Measurements from ENCODE around the gene SMARCC1. TPM values are rescaled to one million over a fixed set of nuclear protein-coding genes. Genes with fewer than 3 reads are reported as not detected.

The SMARCC1 gene
- total RNA-seq, 2 donors from 2014 or later = 98.0 to 118 TPM

GRCh38 chr3:47664519-47664918, 117.2 kb downstream of the SMARCC1 start:
- Mint-ChIP-seq H3K27ac (no peak overlapping the region), H3K4me1 (ENCODE audit: low read depth) (no peaks in the 10 kb centered on the region), H3K36me3 (ENCODE audit: insufficient read depth in 2 of 2) (peaks cover 3 to 22% of the 10 kb centered on the region in 2 donors), H3K4me3 (no peak overlapping the region), H3K9me3 (no peaks in the 10 kb centered on the region), H3K27me3 (ENCODE audit: low read depth) (no peaks in the 10 kb centered on the region)
- ATAC-seq (replicated peaks in 1 of 2) = no peak
- DNase-seq = no peak

DNA sequence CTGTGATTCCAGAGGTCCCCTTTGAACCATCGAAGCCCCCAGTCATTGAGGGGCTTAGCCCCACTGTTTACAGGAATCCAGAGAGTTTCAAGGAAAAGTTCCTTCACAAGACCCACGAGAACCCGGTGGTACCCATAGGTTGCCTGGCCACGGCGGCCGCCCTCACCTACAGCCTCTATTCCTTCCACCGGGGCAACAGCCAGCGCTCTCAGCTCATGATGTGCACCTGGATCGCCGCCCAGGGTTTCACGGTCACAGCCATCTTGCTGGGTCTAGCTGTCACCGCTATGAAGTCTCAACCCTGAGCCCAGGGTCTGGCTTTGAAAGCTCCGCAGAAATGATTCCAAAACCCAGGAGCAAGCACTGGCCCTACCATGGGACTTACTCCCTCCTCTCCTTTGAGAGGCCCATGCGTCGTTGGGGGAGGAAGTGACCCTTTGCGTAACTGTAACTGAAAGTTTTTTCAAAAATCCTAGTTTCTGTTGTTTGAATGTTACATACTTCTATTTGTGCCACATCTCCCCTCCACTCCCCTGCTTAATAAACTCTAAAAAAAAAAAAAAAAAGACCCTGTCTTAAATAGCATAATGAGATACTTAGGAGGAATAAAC, 118.0 kb downstream of the SMARCC1 start:
- peaks cover 5 to 26% of the 10 kb centered on the region in 2 donors for H3K36me3 Mint-ChIP-seq (ENCODE audit: insufficient read depth in 2 of 2)

DNA sequence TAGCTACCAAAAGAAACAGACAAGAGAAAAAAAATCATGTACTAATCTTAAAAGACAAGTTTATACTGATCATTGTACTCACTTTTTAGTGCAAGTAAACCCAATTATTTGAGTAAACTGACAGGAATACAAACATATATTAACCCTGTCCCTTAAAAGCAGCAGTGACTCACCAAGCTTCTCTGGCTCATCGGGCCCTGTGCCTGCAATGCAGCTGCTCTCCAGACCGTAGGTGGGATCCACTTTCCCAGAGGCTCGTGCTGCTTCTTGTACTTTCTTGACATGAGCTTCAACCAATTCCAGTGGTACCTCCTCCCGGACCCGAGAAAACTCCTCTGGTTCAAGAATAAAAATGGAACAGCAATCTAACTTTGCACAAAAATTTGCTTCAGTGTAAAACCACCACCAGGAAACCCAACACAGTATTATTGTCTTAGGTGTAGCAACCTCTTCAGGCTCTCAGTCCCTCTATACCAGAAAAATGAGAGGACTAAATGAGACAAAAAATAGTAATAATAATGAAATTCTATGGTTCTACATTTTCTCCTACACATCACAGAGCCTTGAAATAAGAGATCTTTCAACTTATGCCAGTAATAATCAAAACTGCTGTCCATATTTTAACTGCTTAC, 120.5 kb downstream of the SMARCC1 start:
- H3K27me3 Mint-ChIP-seq (ENCODE audit: low read depth) = no peaks in the 10 kb centered on the region
- peaks cover 14 to 46% of the 10 kb centered on the region in 2 donors for H3K36me3 Mint-ChIP-seq (ENCODE audit: insufficient read depth in 2 of 2)
- H3K4me1 Mint-ChIP-seq (ENCODE audit: low read depth) = no peaks in the 10 kb centered on the region
- ATAC-seq (replicated peaks in 1 of 2) (no peak), DNase-seq (no peak)
- peak overlapping the region; percentile 70 for H3K27ac Mint-ChIP-seq
- H3K9me3 Mint-ChIP-seq = peaks cover 0 to 2% of the 10 kb centered on the region in 2 donors
- H3K4me3 Mint-ChIP-seq = no peak overlapping the region

More for the DNA sequence above, 118.0 kb downstream of the SMARCC1 start:
- ATAC-seq (replicated peaks in 1 of 2) (no peak), DNase-seq (no peak)
- no peak overlapping the region for H3K4me3 Mint-ChIP-seq
- H3K4me1 Mint-ChIP-seq (ENCODE audit: low read depth) = no peaks in the 10 kb centered on the region
- no peaks in the 10 kb centered on the region for H3K27me3 Mint-ChIP-seq (ENCODE audit: low read depth)
- no peak overlapping the region for H3K27ac Mint-ChIP-seq
- H3K9me3 Mint-ChIP-seq = no peaks in the 10 kb centered on the region

- Mint-ChIP-seq H3K27ac (no peak overlapping the region), H3K27me3 (ENCODE audit: low read depth) (no peaks in the 10 kb centered on the region), H3K36me3 (ENCODE audit: insufficient read depth in 2 of 2) (peaks cover 14 to 55% of the 10 kb centered on the region in 2 donors), H3K4me1 (ENCODE audit: low read depth) (no peaks in the 10 kb centered on the region), H3K9me3 (peaks cover 0 to 2% of the 10 kb centered on the region in 2 donors), H3K4me3 (no peak overlapping the region)
- ATAC-seq (replicated peaks in 1 of 2) = no peak
- DNase-seq = no peak
Observed at GRCh38 chr3:47658444-47658843, 123.2 kb downstream of the SMARCC1 start.

- no peaks in the 10 kb centered on the region for H3K4me1 Mint-ChIP-seq (ENCODE audit: low read depth)
- H3K36me3 Mint-ChIP-seq (ENCODE audit: insufficient read depth in 2 of 2) = peaks cover 2 to 17% of the 10 kb centered on the region in 2 donors
- ATAC-seq (replicated peaks in 1 of 2) (no peak), DNase-seq (no peak)
- H3K9me3 Mint-ChIP-seq = no peaks in the 10 kb centered on the region
- no peak overlapping the region for H3K4me3 Mint-ChIP-seq
- no peaks in the 10 kb centered on the region for H3K27me3 Mint-ChIP-seq (ENCODE audit: low read depth)
- H3K27ac Mint-ChIP-seq = no peak overlapping the region
Observed at GRCh38 chr3:47652142-47652541, 129.6 kb downstream of the SMARCC1 start.

DNA sequence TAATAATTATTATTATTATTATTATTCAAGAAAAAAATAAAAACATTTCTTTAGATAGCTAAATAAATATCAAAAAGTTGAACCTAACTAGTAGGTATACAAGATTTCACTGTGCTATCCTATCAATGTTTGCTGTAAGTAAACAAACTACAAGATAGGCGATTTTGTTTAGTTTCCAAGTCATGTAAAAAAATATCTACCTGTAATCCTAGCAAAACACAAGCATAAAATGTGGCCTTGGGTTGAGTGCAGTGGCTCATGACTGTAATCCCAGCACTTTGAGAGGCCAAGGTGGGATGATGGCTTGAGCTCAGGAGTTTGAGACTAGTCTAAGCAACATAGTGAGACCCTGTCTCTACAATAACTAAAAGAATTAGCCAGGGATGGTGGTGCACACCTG, 131.4 kb downstream of the SMARCC1 start:
- no peaks in the 10 kb centered on the region for H3K9me3 Mint-ChIP-seq
- DNase-seq (no peak), ATAC-seq (replicated peaks in 1 of 2) (no peak)
- H3K36me3 Mint-ChIP-seq (ENCODE audit: insufficient read depth in 2 of 2) = peaks cover 3 to 7% of the 10 kb centered on the region in 2 donors
- H3K27ac Mint-ChIP-seq = no peak overlapping the region
- H3K4me1 Mint-ChIP-seq (ENCODE audit: low read depth) = no peaks in the 10 kb centered on the region
- H3K4me3 Mint-ChIP-seq = no peak overlapping the region
- H3K27me3 Mint-ChIP-seq (ENCODE audit: low read depth) = no peaks in the 10 kb centered on the region

GRCh38 chr3:47647550-47647949, 134.1 kb downstream of the SMARCC1 start:
- no peaks in the 10 kb centered on the region for H3K4me1 Mint-ChIP-seq (ENCODE audit: low read depth)
- H3K27me3 Mint-ChIP-seq (ENCODE audit: low read depth) = no peaks in the 10 kb centered on the region
- no peak overlapping the region for H3K27ac Mint-ChIP-seq
- no peak overlapping the region for H3K4me3 Mint-ChIP-seq
- H3K9me3 Mint-ChIP-seq = no peaks in the 10 kb centered on the region
- peaks cover 0 to 2% of the 10 kb centered on the region in 2 donors for H3K36me3 Mint-ChIP-seq (ENCODE audit: insufficient read depth in 2 of 2)
- DNase-seq (no peak), ATAC-seq (replicated peaks in 1 of 2) (no peak)

GRCh38 chr3:47646362-47646761, 135.3 kb downstream of the SMARCC1 start:
- Mint-ChIP-seq H3K27ac (no peak overlapping the region), H3K4me1 (ENCODE audit: low read depth) (no peaks in the 10 kb centered on the region), H3K36me3 (ENCODE audit: insufficient read depth in 2 of 2) (peaks cover 2 to 4% of the 10 kb centered on the region in 2 donors), H3K9me3 (no peaks in the 10 kb centered on the region), H3K27me3 (ENCODE audit: low read depth) (no peaks in the 10 kb centered on the region), H3K4me3 (no peak overlapping the region)
- no peak for DNase-seq
- no peak for ATAC-seq (replicated peaks in 1 of 2)

DNA sequence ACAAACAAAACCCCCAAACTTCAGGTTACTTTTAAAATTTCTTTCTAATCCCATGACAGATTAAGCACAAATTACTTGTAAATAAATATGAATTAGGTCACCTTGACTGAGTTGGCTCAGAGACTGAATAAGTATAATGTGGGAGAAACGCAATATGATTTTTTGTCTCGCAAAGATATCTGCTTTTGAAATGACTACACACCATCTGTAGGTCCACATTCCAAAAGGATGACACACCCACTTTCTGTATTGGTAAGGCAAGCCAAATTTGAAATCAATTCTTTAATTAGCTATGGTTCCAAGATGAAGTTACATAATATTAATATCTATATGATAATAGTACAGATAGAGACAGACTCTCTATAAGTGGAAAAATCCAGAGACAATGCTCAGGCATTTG, 136.1 kb downstream of the SMARCC1 start:
- H3K36me3 Mint-ChIP-seq (ENCODE audit: insufficient read depth in 2 of 2) = peaks cover 2 to 6% of the 10 kb centered on the region in 2 donors
- no peak overlapping the region for H3K27ac Mint-ChIP-seq
- DNase-seq (no peak), ATAC-seq (replicated peaks in 1 of 2) (no peak)
- no peaks in the 10 kb centered on the region for H3K27me3 Mint-ChIP-seq (ENCODE audit: low read depth)
- no peak overlapping the region for H3K4me3 Mint-ChIP-seq
- H3K4me1 Mint-ChIP-seq (ENCODE audit: low read depth) = no peaks in the 10 kb centered on the region
- H3K9me3 Mint-ChIP-seq = no peaks in the 10 kb centered on the region

- Mint-ChIP-seq H3K4me3 (no peak overlapping the region), H3K9me3 (no peaks in the 10 kb centered on the region), H3K27ac (peak overlapping the region; percentile 25), H3K4me1 (ENCODE audit: low read depth) (no peaks in the 10 kb centered on the region), H3K27me3 (ENCODE audit: low read depth) (no peaks in the 10 kb centered on the region), H3K36me3 (ENCODE audit: insufficient read depth in 2 of 2) (peaks cover 3 to 8% of the 10 kb centered on the region in 2 donors)
- ATAC-seq (replicated peaks in 1 of 2) (no peak), DNase-seq (no peak)
Observed at GRCh38 chr3:47643092-47643491, 138.6 kb downstream of the SMARCC1 start.

DNA sequence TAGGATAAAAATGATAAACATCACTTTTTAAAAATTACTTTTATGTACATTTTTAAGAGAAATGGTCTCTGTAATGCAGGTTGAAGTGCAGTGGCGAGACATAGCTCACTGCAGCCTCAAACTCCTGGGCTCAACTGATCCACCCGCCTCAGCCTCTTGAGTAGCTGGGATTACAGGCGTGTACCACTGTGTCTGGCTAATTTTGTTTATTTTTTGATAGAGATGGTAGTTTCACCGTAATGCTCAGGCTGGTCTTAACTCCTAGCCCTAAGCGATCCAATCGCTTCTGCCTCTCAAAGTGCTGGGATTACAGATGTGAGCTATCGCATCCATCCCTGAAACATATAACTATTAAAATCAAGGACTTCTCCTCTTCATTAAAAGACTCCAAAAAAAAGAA, 140.0 kb downstream of the SMARCC1 start:
- DNase-seq (no peak), ATAC-seq (replicated peaks in 1 of 2) (no peak)
- no peak overlapping the region for H3K27ac Mint-ChIP-seq
- no peaks in the 10 kb centered on the region for H3K9me3 Mint-ChIP-seq
- H3K27me3 Mint-ChIP-seq (ENCODE audit: low read depth) = no peaks in the 10 kb centered on the region
- H3K4me3 Mint-ChIP-seq = no peak overlapping the region
- no peaks in the 10 kb centered on the region for H3K4me1 Mint-ChIP-seq (ENCODE audit: low read depth)
- peaks cover 5 to 11% of the 10 kb centered on the region in 2 donors for H3K36me3 Mint-ChIP-seq (ENCODE audit: insufficient read depth in 2 of 2)

DNA sequence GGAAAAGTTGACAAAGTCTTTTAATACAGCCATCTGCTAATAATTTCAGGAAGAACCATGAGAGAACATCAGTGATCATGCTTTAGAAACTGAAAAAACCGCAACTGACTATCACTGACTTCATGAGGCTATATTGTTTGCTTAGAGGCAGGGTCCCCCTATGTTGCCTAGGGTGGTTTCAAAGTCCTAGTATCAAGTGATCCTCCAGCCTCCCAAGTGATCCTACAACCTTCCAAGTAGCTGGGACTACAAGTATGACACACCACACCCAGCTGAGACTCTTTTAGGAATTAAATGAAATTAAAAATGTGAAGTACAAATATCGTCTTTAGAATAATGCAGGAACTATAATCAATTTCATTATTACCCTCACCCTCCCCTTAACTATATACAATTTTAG, 144.8 kb downstream of the SMARCC1 start:
- ATAC-seq (replicated peaks in 1 of 2) (no peak), DNase-seq (no peak)
- Mint-ChIP-seq H3K4me3 (no peak overlapping the region), H3K27me3 (ENCODE audit: low read depth) (no peaks in the 10 kb centered on the region), H3K27ac (no peak overlapping the region), H3K9me3 (no peaks in the 10 kb centered on the region), H3K36me3 (ENCODE audit: insufficient read depth in 2 of 2) (peaks cover 10 to 30% of the 10 kb centered on the region in 2 donors), H3K4me1 (ENCODE audit: low read depth) (peaks cover 5% of the 10 kb centered on the region)

GRCh38 chr3:47636225-47636624, 145.5 kb downstream of the SMARCC1 start:
- no peak for ATAC-seq (replicated peaks in 1 of 2)
- Mint-ChIP-seq H3K4me3 (no peak overlapping the region), H3K36me3 (ENCODE audit: insufficient read depth in 2 of 2) (peaks cover 10 to 32% of the 10 kb centered on the region in 2 donors), H3K27me3 (ENCODE audit: low read depth) (no peaks in the 10 kb centered on the region), H3K9me3 (no peaks in the 10 kb centered on the region), H3K4me1 (ENCODE audit: low read depth) (peaks cover 5% of the 10 kb centered on the region), H3K27ac (no peak overlapping the region)
- no peak for DNase-seq

GRCh38 chr3:47635536-47635935, 146.2 kb downstream of the SMARCC1 start:
- H3K27me3 Mint-ChIP-seq (ENCODE audit: low read depth) = no peaks in the 10 kb centered on the region
- peaks cover 5% of the 10 kb centered on the region for H3K4me1 Mint-ChIP-seq (ENCODE audit: low read depth)
- H3K9me3 Mint-ChIP-seq = no peaks in the 10 kb centered on the region
- DNase-seq (no peak), ATAC-seq (replicated peaks in 1 of 2) (no peak)
- no peak overlapping the region for H3K27ac Mint-ChIP-seq
- H3K36me3 Mint-ChIP-seq (ENCODE audit: insufficient read depth in 2 of 2) = peaks cover 10 to 34% of the 10 kb centered on the region in 2 donors
- H3K4me3 Mint-ChIP-seq = peak overlapping the region in 1 of 2 donors; percentile 1
